PC-3 (cell line): ENCODE results near the gene AIPL1.

ENCODE experiments used
- CTCF ChIP-seq: fragments of 300-600 bp; sonication (generic); conservative IDR thresholded peaks from 2 replicates; pipeline ENCODE4 v1.5.1; 2017; ENCODE audit warnings: antibody characterized with exemption, low read depth, mild to moderate bottlenecking, low read length
- EZH2 ChIP-seq: fragments of 300-600 bp; sonication (generic); IDR thresholded peaks from one replicate; pipeline ENCODE4 v1.6.1; 2017; ENCODE audit warnings: antibody characterized with exemption, mild to moderate bottlenecking, low read length; ENCODE audit not compliant: unreplicated experiment
- EZH2phosphoT487 ChIP-seq: fragments of 300-600 bp; sonication (generic); IDR thresholded peaks from 2 replicates; pipeline ENCODE4 v1.6.1; 2018; ENCODE audit warnings: mild to moderate bottlenecking, antibody characterized with exemption, low read length, borderline replicate concordance

- no peak for TF ChIP-seq EZH2
- no peak for TF ChIP-seq CTCF
- no peak for TF ChIP-seq EZH2phosphoT487
Measured at GRCh38 chr17:6439951-6440350, 5.0 kb upstream of the AIPL1 start.
